ENCODE data around the gene PPIF. TPM values are rescaled to one million over a fixed set of nuclear protein-coding genes. Genes with fewer than 3 reads are reported as not detected.

The PPIF gene
- total and polyA plus RNA-seq, 4 donors, result 22.2 to 84.3 (median 60.0) TPM

DNA sequence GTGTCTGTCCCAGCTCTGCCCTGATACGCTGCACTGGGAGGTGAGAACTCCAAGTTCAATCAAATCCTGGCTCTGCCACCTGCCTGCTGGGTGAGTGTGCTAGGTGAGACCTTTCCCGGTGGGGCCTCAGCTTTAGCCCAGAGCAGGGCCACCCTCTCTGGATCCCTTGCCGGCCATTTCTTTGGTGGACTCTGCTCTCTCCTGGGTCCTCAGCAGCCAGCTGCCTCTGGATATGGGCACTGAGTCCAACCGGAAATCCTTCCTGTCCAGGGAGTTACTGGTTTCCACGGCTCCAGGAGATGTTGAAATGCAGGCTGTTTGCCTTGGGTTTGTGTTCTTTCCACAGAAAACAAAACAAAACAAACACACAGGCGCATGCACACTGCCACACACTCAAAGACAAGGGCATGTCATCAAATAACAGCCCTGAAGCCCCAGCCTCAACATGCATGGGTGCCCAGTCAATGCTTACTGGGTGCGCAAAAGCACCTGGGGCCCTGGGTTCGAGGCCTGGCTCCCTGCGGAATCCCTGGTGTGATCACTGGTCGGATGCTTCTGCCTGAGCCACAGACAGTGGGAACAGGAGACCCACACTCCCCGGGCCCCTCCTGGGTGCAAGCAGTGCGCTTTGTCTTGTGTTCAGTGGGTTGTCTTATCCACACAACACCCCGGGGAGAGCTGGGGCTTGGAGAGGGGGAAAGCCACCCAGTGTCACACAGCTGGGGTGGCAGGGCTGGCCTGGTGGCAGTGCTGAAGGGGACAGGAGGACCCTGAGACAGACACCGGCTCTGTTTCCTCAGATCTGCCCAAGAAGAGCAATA is 33.1 kb downstream of the PPIF start:
- TF ChIP-seq SP1 (IDR thresholded peaks at IDR 0.05) (peak; percentile 92), RAD21 (IDR thresholded peaks at IDR 0.05) (peak; percentile 55 to 72), HNF4A (conservative IDR thresholded peaks at IDR 0.05) (peak; percentile 91 to 97), HNF4G (IDR thresholded peaks at IDR 0.05) (peak; percentile 81), FOXA2 (IDR thresholded peaks at IDR 0.05) (peak; percentile 85), YY1 (IDR thresholded peaks at IDR 0.05) (peak; percentile 96), GABPA (IDR thresholded peaks at IDR 0.05 in 1 of 2, conservative IDR thresholded peaks at IDR 0.05 in 1 of 2) (peak in 1 of 2 donors; percentile 89), FOXA1 (IDR thresholded peaks at IDR 0.05) (peak; percentile 91), JUND (IDR thresholded peaks at IDR 0.05) (peak in 1 of 2 donors; percentile 62), EGR1 (IDR thresholded peaks at IDR 0.05; ENCODE audit: low read depth in 2 of 2) (peak in 1 of 2 donors; percentile 78), NR2F2 (IDR thresholded peaks at IDR 0.05) (peak; percentile 26), TAF1 (conservative IDR thresholded peaks at IDR 0.05) (no peak), RXRA (IDR thresholded peaks at IDR 0.05) (peak; percentile 82 to 92)
- TF ChIP-seq, protein P1, sequence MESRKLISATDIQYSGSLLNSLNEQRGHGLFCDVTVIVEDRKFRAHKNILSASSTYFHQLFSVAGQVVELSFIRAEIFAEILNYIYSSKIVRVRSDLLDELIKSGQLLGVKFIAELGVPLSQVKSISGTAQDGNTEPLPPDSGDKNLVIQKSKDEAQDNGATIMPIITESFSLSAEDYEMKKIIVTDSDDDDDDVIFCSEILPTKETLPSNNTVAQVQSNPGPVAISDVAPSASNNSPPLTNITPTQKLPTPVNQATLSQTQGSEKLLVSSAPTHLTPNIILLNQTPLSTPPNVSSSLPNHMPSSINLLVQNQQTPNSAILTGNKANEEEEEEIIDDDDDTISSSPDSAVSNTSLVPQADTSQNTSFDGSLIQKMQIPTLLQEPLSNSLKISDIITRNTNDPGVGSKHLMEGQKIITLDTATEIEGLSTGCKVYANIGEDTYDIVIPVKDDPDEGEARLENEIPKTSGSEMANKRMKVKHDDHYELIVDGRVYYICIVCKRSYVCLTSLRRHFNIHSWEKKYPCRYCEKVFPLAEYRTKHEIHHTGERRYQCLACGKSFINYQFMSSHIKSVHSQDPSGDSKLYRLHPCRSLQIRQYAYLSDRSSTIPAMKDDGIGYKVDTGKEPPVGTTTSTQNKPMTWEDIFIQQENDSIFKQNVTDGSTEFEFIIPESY (IDR thresholded peaks at IDR 0.05), result no peak
- TF ChIP-seq, protein P2, sequence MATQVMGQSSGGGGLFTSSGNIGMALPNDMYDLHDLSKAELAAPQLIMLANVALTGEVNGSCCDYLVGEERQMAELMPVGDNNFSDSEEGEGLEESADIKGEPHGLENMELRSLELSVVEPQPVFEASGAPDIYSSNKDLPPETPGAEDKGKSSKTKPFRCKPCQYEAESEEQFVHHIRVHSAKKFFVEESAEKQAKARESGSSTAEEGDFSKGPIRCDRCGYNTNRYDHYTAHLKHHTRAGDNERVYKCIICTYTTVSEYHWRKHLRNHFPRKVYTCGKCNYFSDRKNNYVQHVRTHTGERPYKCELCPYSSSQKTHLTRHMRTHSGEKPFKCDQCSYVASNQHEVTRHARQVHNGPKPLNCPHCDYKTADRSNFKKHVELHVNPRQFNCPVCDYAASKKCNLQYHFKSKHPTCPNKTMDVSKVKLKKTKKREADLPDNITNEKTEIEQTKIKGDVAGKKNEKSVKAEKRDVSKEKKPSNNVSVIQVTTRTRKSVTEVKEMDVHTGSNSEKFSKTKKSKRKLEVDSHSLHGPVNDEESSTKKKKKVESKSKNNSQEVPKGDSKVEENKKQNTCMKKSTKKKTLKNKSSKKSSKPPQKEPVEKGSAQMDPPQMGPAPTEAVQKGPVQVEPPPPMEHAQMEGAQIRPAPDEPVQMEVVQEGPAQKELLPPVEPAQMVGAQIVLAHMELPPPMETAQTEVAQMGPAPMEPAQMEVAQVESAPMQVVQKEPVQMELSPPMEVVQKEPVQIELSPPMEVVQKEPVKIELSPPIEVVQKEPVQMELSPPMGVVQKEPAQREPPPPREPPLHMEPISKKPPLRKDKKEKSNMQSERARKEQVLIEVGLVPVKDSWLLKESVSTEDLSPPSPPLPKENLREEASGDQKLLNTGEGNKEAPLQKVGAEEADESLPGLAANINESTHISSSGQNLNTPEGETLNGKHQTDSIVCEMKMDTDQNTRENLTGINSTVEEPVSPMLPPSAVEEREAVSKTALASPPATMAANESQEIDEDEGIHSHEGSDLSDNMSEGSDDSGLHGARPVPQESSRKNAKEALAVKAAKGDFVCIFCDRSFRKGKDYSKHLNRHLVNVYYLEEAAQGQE (IDR thresholded peaks at IDR 0.05), result peak; percentile 77
- TF ChIP-seq, protein P3, sequence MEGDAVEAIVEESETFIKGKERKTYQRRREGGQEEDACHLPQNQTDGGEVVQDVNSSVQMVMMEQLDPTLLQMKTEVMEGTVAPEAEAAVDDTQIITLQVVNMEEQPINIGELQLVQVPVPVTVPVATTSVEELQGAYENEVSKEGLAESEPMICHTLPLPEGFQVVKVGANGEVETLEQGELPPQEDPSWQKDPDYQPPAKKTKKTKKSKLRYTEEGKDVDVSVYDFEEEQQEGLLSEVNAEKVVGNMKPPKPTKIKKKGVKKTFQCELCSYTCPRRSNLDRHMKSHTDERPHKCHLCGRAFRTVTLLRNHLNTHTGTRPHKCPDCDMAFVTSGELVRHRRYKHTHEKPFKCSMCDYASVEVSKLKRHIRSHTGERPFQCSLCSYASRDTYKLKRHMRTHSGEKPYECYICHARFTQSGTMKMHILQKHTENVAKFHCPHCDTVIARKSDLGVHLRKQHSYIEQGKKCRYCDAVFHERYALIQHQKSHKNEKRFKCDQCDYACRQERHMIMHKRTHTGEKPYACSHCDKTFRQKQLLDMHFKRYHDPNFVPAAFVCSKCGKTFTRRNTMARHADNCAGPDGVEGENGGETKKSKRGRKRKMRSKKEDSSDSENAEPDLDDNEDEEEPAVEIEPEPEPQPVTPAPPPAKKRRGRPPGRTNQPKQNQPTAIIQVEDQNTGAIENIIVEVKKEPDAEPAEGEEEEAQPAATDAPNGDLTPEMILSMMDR (IDR thresholded peaks at IDR 0.05; ENCODE audit: low read depth, low read length, missing input control), result no peak
- TF ChIP-seq, protein P4, sequence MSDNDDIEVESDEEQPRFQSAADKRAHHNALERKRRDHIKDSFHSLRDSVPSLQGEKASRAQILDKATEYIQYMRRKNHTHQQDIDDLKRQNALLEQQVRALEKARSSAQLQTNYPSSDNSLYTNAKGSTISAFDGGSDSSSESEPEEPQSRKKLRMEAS (IDR thresholded peaks at IDR 0.05), result no peak
- TF ChIP-seq, protein P5, sequence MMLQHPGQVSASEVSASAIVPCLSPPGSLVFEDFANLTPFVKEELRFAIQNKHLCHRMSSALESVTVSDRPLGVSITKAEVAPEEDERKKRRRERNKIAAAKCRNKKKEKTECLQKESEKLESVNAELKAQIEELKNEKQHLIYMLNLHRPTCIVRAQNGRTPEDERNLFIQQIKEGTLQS (IDR thresholded peaks at IDR 0.05), result no peak
- Histone ChIP-seq H3K27ac (ENCODE audit: low read depth in 1 of 2, low read length in 2 of 2) (peak overlapping the region; percentile 96 to 99), H3K36me3 (ENCODE audit: control insufficient read depth in 4 of 4, insufficient read depth in 3 of 4, low read depth in 1 of 4, low read length in 3 of 4) (peaks cover 0 to 5% (median 2%) of the 10 kb centered on the region in 4 donors), H3K9ac (ENCODE audit: low read depth in 1 of 2, low read length in 2 of 2) (peak overlapping the region; percentile 85 to 88), H3K4me1 (ENCODE audit: control insufficient read depth in 4 of 4, insufficient read depth in 4 of 4, low read length in 3 of 4) (peaks cover 11 to 60% (median 28%) of the 10 kb centered on the region in 4 donors), H3K4me3 (ENCODE audit: low read depth in 1 of 3, low read length in 3 of 3) (peak overlapping the region; percentile 51 to 82 (median 57)), H3K9me3 (ENCODE audit: control insufficient read depth in 4 of 4, low read length in 3 of 4) (no peaks in the 10 kb centered on the region), H3K27me3 (ENCODE audit: control insufficient read depth in 4 of 4, insufficient read depth in 4 of 4, low read length in 3 of 4) (no peaks in the 10 kb centered on the region)
- peak; percentile 56 for DNase-seq (ENCODE audit: low spot score)
- WGBS, result 34% methylated on average over 14 of the region's 14 CpGs
